K562 (cell line): ENCODE results near the gene TTC6. TPM values are rescaled to one million over a fixed set of nuclear protein-coding genes. Genes with fewer than 3 reads are reported as not detected.

Experiments used
- ATAC-seq: fragments of 200-7000 bp; cut with Tn5 transposase; 3 replicates; pipeline ENCODE4 v1.9.1; 2020; ENCODE audit warnings: moderate library complexity
- BruUV-seq: library from RNA; stranded (reverse); fragments of 400-500 nt; replicated peaks from 2 replicates; lab custom pipeline; 2021; lab: Mats Ljungman, UMichigan
- CTCF ChIA-PET: fragments of 300-600 bp; formaldehyde crosslinking; extraction: SDS; loops from one replicate; lab custom pipeline; 2021; ENCODE audit warnings: low intra/inter-chr PET ratio; lab: Yijun Ruan, JAX
- POLR2A ChIA-PET: fragments of 300-600, 350-650 bp; sonication (Branson Sonifier 250); formaldehyde crosslinking; extraction: SDS; loops from one replicate; lab custom pipeline; 2021; ENCODE audit warnings: antibody characterized with exemption, inconsistent platforms; lab: Yijun Ruan, JAX
- DNase-seq, 4 experiments: peaks; one replicate each; pipeline versions ENCODE4 v3.0.0 to v3.0.0-alpha.2; 2011 to 2018; ENCODE audit warnings: low spot score in 3 of 4, mixed read lengths in 3 of 4; ENCODE audit errors: extremely low read depth in 1 of 4
- FAIRE-seq: peaks from 2 replicates; lab custom pipeline; 2011; peaks lifted over from hg19 to GRCh38; lab: Jason Lieb, UNC
- H2AFZ ChIP-seq: 2 replicates; pipeline ENCODE4 v1.6.0; 2011; ENCODE audit warnings: low read depth, low read length, control low read depth, inconsistent platforms
- H3K27ac ChIP-seq: fragments of 200-600 bp; 3 replicates; pipeline ENCODE4 v1.8.0; 2011; ENCODE audit warnings: low read depth, mild to moderate bottlenecking, control low read depth, inconsistent platforms, low read length, moderate library complexity, mixed read lengths; ENCODE audit errors: extremely low read depth
- H3K27me3 ChIP-seq, 2 experiments: fragments of 300-600 bp in 1 of 2; 2 replicates in 1 of 2; 3 replicates in 1 of 2; pipeline versions ENCODE4 v1.6.0 to v1.8.0; 2011; ENCODE audit warnings: inconsistent platforms in 2 of 2, low read length in 2 of 2, mild to moderate bottlenecking in 1 of 2, mixed read lengths in 1 of 2, moderate library complexity in 1 of 2; ENCODE audit not compliant: control insufficient read depth in 2 of 2, insufficient read depth in 2 of 2
- H3K36me3 ChIP-seq: fragments of 300-600 bp; 3 replicates; pipeline ENCODE4 v1.8.0; 2011; ENCODE audit warnings: mild to moderate bottlenecking, low read length, inconsistent platforms; ENCODE audit not compliant: control insufficient read depth, insufficient read depth
- H3K4me1 ChIP-seq, 2 experiments: fragments of 200-600 bp in 1 of 2; replicated peaks in 1 of 2; 2 replicates in 1 of 2; 3 replicates in 1 of 2; pipeline versions ENCODE4 v1.5.1 to v1.8.0; 2011; ENCODE audit warnings: inconsistent platforms in 2 of 2, low read length in 2 of 2, mild to moderate bottlenecking in 1 of 2, mixed read lengths in 1 of 2, moderate library complexity in 1 of 2; ENCODE audit not compliant: control insufficient read depth in 2 of 2, insufficient read depth in 2 of 2
- H3K4me2 ChIP-seq: 2 replicates; pipeline ENCODE4 v1.6.1; 2011; ENCODE audit warnings: low read length, control low read depth, inconsistent platforms, mixed read lengths; ENCODE audit not compliant: insufficient read depth
- H3K4me3 ChIP-seq: fragments of 200-600 bp; sonication (generic), shearing (Covaris generic); 2 replicates; pipeline ENCODE4 v1.5.1; 2016; ENCODE audit warnings: control low read depth, inconsistent platforms
- H3K79me2 ChIP-seq: fragments of 200-600 bp; 3 replicates; pipeline ENCODE4 v1.8.0; 2011; ENCODE audit warnings: low read length, inconsistent platforms; ENCODE audit not compliant: control insufficient read depth, insufficient read depth
- H3K9ac ChIP-seq, 2 experiments: 2 replicates each; pipeline versions ENCODE4 v1.6.0 to v1.6.1; 2011; ENCODE audit warnings: low read depth in 2 of 2, low read length in 2 of 2, control low read depth in 1 of 2, inconsistent platforms in 1 of 2, mild to moderate bottlenecking in 1 of 2, mixed read lengths in 1 of 2; ENCODE audit not compliant: insufficient read depth in 1 of 2
- H3K9me1 ChIP-seq: one replicate; pipeline ENCODE4 v1.6.0; 2011; ENCODE audit warnings: inconsistent platforms, mild to moderate bottlenecking, low read length, moderate library complexity; ENCODE audit not compliant: control insufficient read depth, insufficient read depth
- H3K9me3 ChIP-seq: replicated peaks from 2 replicates; pipeline ENCODE4 v1.5.1; 2011; ENCODE audit warnings: low read depth, low read length, inconsistent platforms; ENCODE audit not compliant: control insufficient read depth, insufficient read depth
- H4K20me1 ChIP-seq: replicated peaks from 2 replicates; pipeline ENCODE4 v1.6.1; 2011; ENCODE audit warnings: low read length, inconsistent platforms, mixed read lengths; ENCODE audit not compliant: control insufficient read depth, insufficient read depth
- CBX1 ChIP-seq: sonication (generic); IDR thresholded peaks from 2 replicates; pipeline ENCODE4 v1.6.1; 2016; ENCODE audit warnings: antibody characterized with exemption, low read depth, mild to moderate bottlenecking
- MTA2 ChIP-seq: fragments of 450-650 bp; IDR thresholded peaks from 2 replicates; pipeline ENCODE4 v1.6.1; 2016; ENCODE audit warnings: low read depth
- PCBP1 ChIP-seq: fragments of 200-400 bp; formaldehyde crosslinking; IDR thresholded peaks from 2 replicates; pipeline ENCODE4 v1.6.1; 2018; ENCODE audit warnings: mild to moderate bottlenecking, low read depth, low read length; ENCODE audit not compliant: poor library complexity, severe bottlenecking
- PCBP2 ChIP-seq: fragments of 200-400 bp; formaldehyde crosslinking; IDR thresholded peaks from 2 replicates; pipeline ENCODE4 v1.6.1; 2018; ENCODE audit warnings: low read length, low read depth, mild to moderate bottlenecking, moderate library complexity; ENCODE audit not compliant: poor library complexity, severe bottlenecking
- PML ChIP-seq: IDR thresholded peaks from 2 replicates; pipeline ENCODE4 v1.6.1; 2012; ENCODE audit warnings: low read length, inconsistent platforms
- RCOR1 ChIP-seq, 2 experiments: IDR thresholded peaks; 2 replicates each; pipeline ENCODE4 v1.6.1; 2012; ENCODE audit warnings: low read depth in 2 of 2, low read length in 2 of 2, borderline replicate concordance in 1 of 2, improper control_type of control experiment in 1 of 2
- SUPT5H ChIP-seq: fragments of 450-650 bp; IDR thresholded peaks from 2 replicates; pipeline ENCODE4 v1.6.1; 2016
- TARDBP ChIP-seq: fragments of 450-650 bp; IDR thresholded peaks from 2 replicates; pipeline ENCODE4 v1.6.1; 2016
- ZKSCAN8 ChIP-seq: fragments of 200-800 bp; sonication (Bioruptor generic); IDR thresholded peaks from 2 replicates; pipeline ENCODE4 v1.6.1; 2016; ENCODE audit warnings: missing genetic modification characterization, missing compliant biosample characterization
- ZNF311 ChIP-seq: fragments of 250-450 bp; sonication (Bioruptor Pico); IDR thresholded peaks from 2 replicates; pipeline ENCODE4 v1.4.0; 2020; ENCODE audit warnings: mild to moderate bottlenecking, moderate library complexity
- ZNF408 ChIP-seq: fragments of 250-450 bp; sonication (Bioruptor Pico); IDR thresholded peaks from 2 replicates; pipeline ENCODE4 v1.4.0; 2020; ENCODE audit warnings: low read depth, mild to moderate bottlenecking, moderate library complexity
- ZNF76 ChIP-seq: fragments of 250-450 bp; sonication (Bioruptor Pico); IDR thresholded peaks from 2 replicates; pipeline ENCODE4 v1.4.0; 2020; ENCODE audit warnings: mild to moderate bottlenecking, moderate library complexity, borderline replicate concordance
- in situ Hi-C: fragments of 300-500 bp; cut with MboI; formaldehyde crosslinking; loops from 4 replicates; pipeline ENCODE4 v1.15.0; 2018; ENCODE audit warnings: inconsistent platforms, mixed read lengths
- intact Hi-C: fragments of 100-400 bp; cut with micrococcal nuclease; formaldehyde crosslinking; loops from 2 replicates; pipeline ENCODE4 v1.14.2; 2022
- polyA plus RNA-seq, 8 experiments: library from polyadenylated mRNA; depleted of rRNA in 4 of 8; stranded (reverse) in 5 of 8; unstranded in 3 of 8; fragments of >200 nt; fragmentation: Nextera tagmentation in 2 of 8; fragmentation: Illumina TruSeq in 1 of 8; extraction: Ambion mirVana in 2 of 8; extraction: Trizol in 1 of 8; gene quantifications; 2 replicates each; pipeline versions ENCODE4 v1.2.1 to v1.2.3, GENCODE V29; 2011 to 2014; ENCODE audit warnings: inconsistent platforms in 1 of 8, missing spikeins in 1 of 8
- total RNA-seq, 7 experiments: library from RNA; depleted of rRNA in 6 of 7; stranded (reverse); fragments of >200 nt in 6 of 7; fragmentation: Illumina TruSeq in 2 of 7; extraction: Trizol in 2 of 7; gene quantifications; 2 replicates each; pipeline versions ENCODE4 v1.2.1 to v1.2.3, GENCODE V29; 2011 to 2021; ENCODE audit warnings: low replicate concordance in 1 of 7
- TF ChIP-seq, protein P1 (sequence below): IDR thresholded peaks from 2 replicates; pipeline ENCODE4 v1.6.1; 2011; ENCODE audit warnings: borderline replicate concordance, low read depth, mild to moderate bottlenecking, moderate library complexity, low read length; ENCODE audit not compliant: insufficient read depth, poor library complexity, severe bottlenecking
- TF ChIP-seq, protein P2 (sequence below): fragments of 450-650 bp; IDR thresholded peaks from 2 replicates; pipeline ENCODE4 v1.6.1; 2016; ENCODE audit warnings: borderline replicate concordance
- TF ChIP-seq, protein P3 (sequence below): fragments of 450-650 bp; formaldehyde crosslinking; IDR thresholded peaks from 2 replicates; pipeline ENCODE4 v1.4.0; 2022; ENCODE audit warnings: missing genetic modification characterization
- TF ChIP-seq, protein P4 (sequence below): sonication (generic); formaldehyde crosslinking; IDR thresholded peaks from 2 replicates; pipeline ENCODE4 v1.5.0; 2020; ENCODE audit warnings: missing genetic modification reagents

Gene TTC6
- total and polyA plus RNA-seq, 9 of the 15 experiments (the other 6 are each of a cell fraction or from before 2014, with no cell fraction given): 0.04 to 0.23 (median 0.08) TPM; not detected in 5

DNA sequence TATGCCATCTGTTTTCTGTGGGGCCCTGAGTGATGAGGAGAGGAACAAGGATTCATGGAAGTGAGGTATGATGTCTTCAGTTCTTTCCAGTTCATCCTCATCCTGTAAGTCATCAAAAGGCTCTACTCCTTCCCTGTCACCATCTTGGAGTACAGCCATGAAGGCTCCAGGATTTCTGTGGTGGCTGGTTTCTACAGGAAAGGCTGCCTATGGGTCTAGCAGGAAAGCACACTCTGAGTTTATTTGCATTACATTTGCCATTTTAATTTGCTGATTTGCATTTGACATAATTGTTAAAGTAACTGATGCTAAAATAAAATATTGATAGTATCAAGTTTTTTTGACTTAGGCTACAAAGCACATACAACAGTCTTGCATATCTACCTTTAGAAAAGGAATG is 11.2 kb downstream of the TTC6 start:
- Histone ChIP-seq H3K9me1 (no peaks in the 10 kb centered on the region), H3K9me3 (no peaks in the 10 kb centered on the region), H3K4me3 (no peak overlapping the region), H2AFZ (no peak overlapping the region), H3K9ac (no peak overlapping the region), H4K20me1 (no peaks in the 10 kb centered on the region), H3K27me3 (peaks cover 9 to 37% of the 10 kb centered on the region in 2 experiments; a peak in 4 of 5 replicates), H3K4me1 (peaks cover 0 to 3% of the 10 kb centered on the region in 2 experiments; a peak in 2 of 5 replicates), H3K4me2 (no peak overlapping the region), H3K79me2 (no peaks in the 10 kb centered on the region), H3K36me3 (no peaks in the 10 kb centered on the region), H3K27ac (no peak overlapping the region)
- POLR2A ChIA-PET: interaction anchor here (0.7 kb wide), 1 partner anchor 288 kb away, joined by 4 read pairs; no protein-coding TSS in a partner anchor
- CTCF ChIA-PET: no interaction called here
- FAIRE-seq (no peak), DNase-seq (no peak), ATAC-seq (no peak)
- intact Hi-C loops: no loop called here
- no TSS peak for BruUV-seq
- in situ Hi-C loops: no loop called here
- TF ChIP-seq, protein P1, sequence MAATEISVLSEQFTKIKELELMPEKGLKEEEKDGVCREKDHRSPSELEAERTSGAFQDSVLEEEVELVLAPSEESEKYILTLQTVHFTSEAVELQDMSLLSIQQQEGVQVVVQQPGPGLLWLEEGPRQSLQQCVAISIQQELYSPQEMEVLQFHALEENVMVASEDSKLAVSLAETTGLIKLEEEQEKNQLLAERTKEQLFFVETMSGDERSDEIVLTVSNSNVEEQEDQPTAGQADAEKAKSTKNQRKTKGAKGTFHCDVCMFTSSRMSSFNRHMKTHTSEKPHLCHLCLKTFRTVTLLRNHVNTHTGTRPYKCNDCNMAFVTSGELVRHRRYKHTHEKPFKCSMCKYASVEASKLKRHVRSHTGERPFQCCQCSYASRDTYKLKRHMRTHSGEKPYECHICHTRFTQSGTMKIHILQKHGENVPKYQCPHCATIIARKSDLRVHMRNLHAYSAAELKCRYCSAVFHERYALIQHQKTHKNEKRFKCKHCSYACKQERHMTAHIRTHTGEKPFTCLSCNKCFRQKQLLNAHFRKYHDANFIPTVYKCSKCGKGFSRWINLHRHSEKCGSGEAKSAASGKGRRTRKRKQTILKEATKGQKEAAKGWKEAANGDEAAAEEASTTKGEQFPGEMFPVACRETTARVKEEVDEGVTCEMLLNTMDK: no peak
- TF ChIP-seq PCBP2 (no peak), MTA2 (no peak), ZKSCAN8 (CRISPR knock-in tag) (no peak), PCBP1 (no peak), PML (no peak), RCOR1 (IDR thresholded peaks at IDR 0.05; ENCODE audit: borderline replicate concordance in 1 of 2, low read depth in 2 of 2, low read length in 2 of 2) (no peak), ZNF408 (no peak), CBX1 (no peak), TARDBP (no peak), ZNF311 (CRISPR knock-in tag) (no peak), SUPT5H (no peak), ZNF76 (no peak)
- TF ChIP-seq, protein P2, sequence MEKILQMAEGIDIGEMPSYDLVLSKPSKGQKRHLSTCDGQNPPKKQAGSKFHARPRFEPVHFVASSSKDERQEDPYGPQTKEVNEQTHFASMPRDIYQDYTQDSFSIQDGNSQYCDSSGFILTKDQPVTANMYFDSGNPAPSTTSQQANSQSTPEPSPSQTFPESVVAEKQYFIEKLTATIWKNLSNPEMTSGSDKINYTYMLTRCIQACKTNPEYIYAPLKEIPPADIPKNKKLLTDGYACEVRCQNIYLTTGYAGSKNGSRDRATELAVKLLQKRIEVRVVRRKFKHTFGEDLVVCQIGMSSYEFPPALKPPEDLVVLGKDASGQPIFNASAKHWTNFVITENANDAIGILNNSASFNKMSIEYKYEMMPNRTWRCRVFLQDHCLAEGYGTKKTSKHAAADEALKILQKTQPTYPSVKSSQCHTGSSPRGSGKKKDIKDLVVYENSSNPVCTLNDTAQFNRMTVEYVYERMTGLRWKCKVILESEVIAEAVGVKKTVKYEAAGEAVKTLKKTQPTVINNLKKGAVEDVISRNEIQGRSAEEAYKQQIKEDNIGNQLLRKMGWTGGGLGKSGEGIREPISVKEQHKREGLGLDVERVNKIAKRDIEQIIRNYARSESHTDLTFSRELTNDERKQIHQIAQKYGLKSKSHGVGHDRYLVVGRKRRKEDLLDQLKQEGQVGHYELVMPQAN: no peak
- TF ChIP-seq, protein P3, sequence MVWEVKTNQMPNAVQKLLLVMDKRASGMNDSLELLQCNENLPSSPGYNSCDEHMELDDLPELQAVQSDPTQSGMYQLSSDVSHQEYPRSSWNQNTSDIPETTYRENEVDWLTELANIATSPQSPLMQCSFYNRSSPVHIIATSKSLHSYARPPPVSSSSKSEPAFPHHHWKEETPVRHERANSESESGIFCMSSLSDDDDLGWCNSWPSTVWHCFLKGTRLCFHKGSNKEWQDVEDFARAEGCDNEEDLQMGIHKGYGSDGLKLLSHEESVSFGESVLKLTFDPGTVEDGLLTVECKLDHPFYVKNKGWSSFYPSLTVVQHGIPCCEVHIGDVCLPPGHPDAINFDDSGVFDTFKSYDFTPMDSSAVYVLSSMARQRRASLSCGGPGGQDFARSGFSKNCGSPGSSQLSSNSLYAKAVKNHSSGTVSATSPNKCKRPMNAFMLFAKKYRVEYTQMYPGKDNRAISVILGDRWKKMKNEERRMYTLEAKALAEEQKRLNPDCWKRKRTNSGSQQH (CRISPR knock-in tag): no peak
- TF ChIP-seq, protein P4, sequence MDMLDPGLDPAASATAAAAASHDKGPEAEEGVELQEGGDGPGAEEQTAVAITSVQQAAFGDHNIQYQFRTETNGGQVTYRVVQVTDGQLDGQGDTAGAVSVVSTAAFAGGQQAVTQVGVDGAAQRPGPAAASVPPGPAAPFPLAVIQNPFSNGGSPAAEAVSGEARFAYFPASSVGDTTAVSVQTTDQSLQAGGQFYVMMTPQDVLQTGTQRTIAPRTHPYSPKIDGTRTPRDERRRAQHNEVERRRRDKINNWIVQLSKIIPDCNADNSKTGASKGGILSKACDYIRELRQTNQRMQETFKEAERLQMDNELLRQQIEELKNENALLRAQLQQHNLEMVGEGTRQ (CRISPR knock-in tag): no peak
